Stimulated activated CD8-positive, alpha-beta memory T cell treated with anti-CD3 and anti-CD28 coated beads, Interleukin-15, amount 100 ng/mL, for 24 hours (primary cell): ENCODE data around the gene SLC1A2.

Experiments used
- DNase-seq: peaks from one replicate; pipeline ENCODE4 v3.0.0-alpha.2; 2020; ENCODE audit warnings: low read depth

SLC1A2 gene

DNA sequence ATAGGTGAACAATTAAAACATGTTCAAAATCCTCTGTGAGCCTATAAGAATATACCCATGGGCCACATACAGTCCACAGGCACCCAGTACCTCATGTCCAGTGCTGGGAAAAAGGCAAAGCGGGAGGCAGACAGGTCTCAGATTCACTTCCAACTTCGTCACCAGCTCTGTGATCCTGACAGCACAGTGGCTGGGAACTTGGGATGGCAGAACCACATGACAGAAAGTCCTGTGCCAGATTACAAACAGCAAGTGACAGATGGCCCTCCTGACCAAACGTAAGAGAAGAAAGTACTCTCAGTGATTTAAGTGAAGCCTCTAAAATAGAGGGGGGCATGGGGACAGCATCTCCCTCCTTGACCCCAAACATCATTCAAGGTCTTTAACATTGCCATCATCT lies 5.8 kb downstream of the SLC1A2 start:
- DNase-seq, result no peak

GRCh38 chr11:35412285-35412684 lies 7.1 kb downstream of the SLC1A2 start:
- no peak for DNase-seq

- no peak for DNase-seq
Measured at GRCh38 chr11:35407041-35407440, 12.3 kb downstream of the SLC1A2 start.

- DNase-seq, result no peak
Measured at GRCh38 chr11:35404388-35404775, 15.0 kb downstream of the SLC1A2 start.

DNA sequence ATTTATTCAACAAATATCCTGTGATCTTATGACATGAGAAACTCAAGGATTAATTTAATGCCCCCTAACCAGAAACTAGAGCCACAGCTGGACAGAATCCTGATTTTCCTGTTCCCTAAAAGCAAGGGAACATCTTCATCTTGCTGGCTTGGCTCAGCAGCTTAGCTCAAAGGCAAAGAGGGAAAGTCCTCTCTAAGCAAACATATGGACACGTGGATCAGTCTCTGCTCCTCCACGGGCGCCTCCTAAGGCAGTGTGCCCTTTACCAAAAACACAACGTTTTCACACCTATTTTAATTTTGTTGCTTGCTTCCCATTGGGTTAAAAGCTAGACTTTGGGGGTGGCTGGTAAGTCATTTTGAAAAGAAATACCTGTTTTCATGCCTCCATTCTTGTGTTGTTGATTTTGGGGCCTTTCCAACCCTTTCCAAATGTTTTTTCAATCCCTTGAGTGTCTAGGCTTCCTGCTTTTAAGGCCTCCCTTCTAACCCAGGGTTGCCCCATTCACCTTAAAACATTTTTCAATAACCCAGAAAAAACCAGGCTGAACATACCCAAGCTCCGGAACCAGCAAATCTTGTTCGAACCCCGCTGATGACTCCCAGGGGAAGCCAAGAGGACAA lies 15.5 kb downstream of the SLC1A2 start:
- DNase-seq, result no peak

DNA sequence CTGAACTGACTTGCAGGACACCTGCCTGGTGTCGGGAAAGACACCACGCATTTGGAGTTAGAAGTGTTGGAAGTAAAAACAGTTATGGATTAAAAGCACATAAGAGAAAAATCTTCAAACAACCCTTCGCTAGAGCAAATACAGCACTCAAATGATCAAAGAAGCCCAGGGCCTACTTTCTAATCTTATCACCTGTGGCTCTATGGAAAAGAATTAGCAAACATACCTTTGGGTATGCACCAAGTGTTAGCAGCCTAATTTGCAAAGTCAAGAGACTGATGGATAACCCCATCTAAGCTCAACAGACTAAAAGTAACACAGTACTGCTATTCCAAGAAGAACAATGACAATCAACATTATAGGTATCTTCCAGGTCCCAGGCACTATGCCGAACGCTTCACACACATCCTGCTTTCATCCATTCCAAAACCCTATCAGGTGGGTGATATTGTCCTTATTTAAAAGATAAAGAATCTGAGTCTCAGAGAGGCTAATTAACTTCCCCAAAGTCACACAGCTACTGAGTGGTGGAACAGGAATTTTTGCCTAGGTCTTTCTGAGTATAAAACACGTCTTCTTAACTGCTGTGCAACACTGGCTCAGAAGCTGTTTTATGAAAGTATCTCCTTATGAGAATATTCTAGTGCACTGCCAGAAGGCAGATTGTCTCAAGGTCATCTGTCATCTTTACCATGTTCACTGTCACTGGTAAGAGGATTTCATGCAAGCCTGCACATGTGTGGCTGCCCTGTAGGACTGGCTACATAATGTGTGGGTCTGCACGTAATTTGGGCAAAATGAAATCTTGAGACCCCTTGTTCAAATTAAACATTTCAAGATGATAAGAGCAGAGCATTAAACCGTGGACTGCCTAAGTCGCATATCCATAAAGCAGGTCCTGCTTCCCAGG lies 16.4 kb downstream of the SLC1A2 start:
- no peak for DNase-seq

DNA sequence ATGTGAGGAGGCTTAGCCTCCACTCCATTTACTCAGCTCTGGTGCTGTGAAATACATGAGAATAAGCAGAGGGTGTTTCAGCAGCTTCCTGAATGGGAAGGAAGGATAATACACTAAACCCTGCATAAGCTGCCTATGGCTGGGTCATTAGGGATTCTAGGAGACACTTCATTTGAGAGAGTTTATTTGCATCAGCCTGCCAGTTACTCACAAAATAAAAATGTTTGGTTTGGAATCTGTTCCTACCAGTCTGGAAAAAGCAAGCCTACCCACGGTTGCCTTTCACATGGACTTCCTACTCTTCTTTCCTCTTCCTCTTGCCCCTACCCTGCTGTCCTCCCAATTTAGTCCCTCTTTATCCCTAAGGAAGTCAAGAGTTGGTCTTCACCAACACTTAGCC lies 20.5 kb downstream of the SLC1A2 start:
- DNase-seq, result no peak

GRCh38 chr11:35394941-35395340 lies 24.4 kb downstream of the SLC1A2 start:
- DNase-seq, result no peak

GRCh38 chr11:35393098-35393497 lies 26.3 kb downstream of the SLC1A2 start:
- no peak for DNase-seq

GRCh38 chr11:35391922-35392688 lies 27.3 kb downstream of the SLC1A2 start:
- peak; percentile 70 for DNase-seq

DNA sequence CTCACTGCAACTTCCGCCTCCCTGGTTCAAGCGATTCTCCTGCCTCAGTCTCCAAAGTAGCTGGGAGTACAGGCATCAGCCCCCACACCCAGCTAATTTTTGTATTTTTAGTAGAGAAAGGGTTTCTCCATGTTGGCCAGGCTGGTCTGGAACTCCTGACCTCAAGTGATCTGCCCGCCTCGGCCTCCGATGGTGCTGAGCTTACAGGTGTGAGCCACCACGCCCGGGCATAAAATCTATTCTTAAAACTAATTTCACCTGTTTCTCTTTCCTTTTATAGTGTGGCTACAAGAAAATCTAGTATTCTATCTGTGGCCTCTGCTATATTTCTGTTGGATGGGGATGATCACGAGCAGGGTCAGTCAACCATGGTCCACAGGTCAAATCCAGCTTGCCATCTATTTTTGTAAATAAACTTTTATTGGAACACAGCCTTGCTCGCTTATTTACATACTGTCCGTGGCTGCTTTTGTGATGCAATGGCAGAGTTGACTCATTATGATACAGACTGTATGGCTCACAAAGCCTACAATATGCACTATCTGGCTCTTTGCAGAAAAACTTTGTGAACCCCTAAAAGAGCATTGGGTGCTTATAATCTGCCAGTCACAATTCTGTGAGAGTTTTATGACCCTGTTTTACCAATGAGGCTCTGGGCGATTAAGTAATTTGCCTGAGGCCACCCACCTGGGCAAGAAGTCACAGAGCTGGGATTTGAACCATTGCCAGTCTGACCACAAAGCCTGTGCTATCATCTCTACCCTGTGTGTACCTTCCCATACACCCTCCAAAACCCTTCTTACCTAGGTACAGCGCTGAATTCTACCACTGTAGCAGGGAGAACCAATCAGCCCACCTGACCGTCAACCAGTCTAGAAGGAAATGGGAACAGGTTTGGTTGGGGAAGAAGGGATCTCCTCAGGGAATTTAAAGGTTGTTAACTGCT lies 28.3 kb downstream of the SLC1A2 start:
- DNase-seq, result no peak

GRCh38 chr11:35389897-35390465 lies 29.4 kb downstream of the SLC1A2 start:
- DNase-seq, result no peak

DNA sequence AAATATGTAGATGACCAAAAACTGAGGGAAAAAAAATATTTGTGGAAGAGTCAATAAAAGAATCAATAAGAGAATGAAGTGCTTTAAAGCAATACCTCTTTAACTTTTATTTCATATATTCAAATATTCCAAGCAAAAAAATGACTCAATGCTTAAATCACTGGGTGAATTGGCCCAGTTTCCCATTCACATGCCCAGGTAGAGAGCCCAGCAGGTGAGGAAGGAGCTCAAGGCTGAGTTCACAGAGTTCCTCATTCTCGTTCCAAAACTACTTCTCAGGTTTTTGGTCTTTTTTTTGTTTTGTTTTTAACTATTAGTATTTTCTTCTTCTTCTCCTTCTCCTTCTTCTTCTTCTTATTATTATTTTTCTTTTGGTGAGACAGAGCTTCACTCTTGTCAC lies 30.2 kb downstream of the SLC1A2 start:
- no peak for DNase-seq

DNA sequence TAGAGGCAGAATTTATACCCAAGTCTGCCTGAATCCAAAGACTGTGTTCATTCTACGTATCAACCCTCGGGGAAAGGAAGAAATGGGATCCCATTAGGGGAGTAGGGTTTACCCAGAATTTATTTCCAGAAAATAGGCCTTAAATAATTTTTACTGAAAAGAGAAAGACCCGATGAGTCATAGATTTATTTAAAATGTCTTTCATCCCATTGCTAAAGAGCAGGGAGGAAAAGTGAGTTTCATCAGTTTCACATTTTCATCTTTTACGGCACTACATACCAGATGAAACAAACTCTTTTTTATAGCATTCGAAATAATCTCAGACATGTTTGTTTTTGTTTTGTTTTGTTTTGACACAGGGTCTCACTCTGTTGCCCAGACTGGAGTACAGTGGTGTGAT lies 31.3 kb downstream of the SLC1A2 start:
- no peak for DNase-seq

DNA sequence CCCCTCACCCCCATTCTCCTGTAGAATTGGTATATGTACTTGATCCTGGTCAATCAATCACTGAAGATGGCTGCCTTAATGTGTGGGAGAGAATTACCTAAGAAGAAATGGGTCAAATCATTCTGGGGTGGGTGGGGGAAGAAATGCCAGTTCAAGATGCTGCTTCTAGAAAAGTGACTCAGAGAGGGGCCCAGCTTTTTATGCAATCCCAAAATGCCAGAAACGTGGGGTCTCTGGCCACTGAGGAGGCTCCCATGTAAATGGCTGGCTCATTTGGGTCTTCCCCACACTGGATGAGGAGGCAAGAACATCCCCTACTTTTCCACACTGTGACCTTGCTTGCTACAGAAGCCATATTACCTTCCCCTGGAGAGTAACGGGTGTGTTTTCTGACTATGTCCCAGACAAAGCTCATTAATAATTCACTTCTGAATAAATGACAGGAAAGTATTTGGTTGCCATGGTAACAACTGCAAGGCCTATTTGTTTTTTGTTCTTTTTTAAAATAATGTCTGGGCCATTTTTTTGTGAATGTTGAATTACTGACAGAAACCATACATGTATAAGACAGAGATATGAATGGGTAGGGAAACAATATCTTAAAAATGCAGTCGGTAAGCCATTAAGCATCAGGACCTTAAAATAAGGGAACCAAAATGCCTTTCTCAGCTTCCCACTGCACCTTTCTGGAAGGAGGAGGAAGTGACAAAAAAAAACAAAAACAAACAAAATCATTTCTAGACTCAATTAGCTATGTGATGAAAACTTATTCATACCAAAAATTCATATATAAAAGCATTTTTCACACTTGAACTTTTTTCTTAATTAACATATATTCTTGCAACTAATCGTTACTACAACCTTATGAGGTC lies 32.0 kb downstream of the SLC1A2 start:
- DNase-seq, result no peak

DNA sequence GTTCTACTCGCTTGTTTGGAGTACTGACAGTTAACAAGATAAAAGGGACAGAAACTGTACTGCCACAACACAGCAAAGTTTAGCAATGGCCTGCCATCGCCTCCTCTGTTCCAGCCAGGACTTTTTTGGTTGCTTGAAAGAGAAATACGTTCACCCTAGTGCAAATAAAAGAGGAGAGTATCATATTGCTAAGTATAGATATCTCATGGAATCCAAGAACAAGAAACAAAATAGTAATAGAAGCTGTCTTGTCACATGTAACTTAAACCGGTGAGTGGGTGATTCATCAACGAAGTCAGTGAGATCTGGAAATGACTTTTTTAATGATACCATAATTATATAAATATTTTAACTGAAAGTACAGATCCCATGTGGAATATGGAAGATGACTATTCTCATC lies 35.4 kb downstream of the SLC1A2 start:
- no peak for DNase-seq

GRCh38 chr11:35381709-35382322 lies 37.5 kb downstream of the SLC1A2 start:
- no peak for DNase-seq

DNA sequence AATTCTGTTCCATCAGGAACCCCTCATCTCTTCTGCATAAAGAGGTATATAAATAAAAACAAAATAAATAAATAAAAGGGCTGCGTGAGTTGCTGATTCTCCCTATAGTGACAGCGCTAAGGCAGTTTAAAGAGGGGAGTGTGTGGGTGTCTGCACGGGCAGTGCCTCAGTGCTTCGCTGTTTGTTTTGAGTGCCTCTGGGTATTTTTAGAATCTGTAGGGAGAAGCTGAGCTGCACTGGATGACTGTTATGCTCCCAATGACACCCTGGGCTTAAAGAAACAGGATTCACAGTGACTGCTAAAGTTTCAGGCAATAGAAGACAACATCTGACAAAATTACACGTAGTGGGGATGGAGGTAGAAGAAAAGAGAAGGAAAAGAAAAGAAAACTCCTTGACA lies 38.8 kb downstream of the SLC1A2 start:
- no peak for DNase-seq

- no peak for DNase-seq
Measured at GRCh38 chr11:35377262-35377661, 42.1 kb downstream of the SLC1A2 start.

GRCh38 chr11:35376613-35377012 lies 42.7 kb downstream of the SLC1A2 start:
- DNase-seq, result no peak
